GM12878 (cell line): Measurements from ENCODE around the gene PRAF2. TPM values are rescaled to one million over a fixed set of nuclear protein-coding genes. Genes with fewer than 3 reads are reported as not detected.

ENCODE experiments used
- ATAC-seq: fragments of 200-7000 bp; cut with Tn5 transposase; 3 replicates; pipeline ENCODE4 v1.9.1; 2020; ENCODE audit warnings: mild to moderate bottlenecking, moderate library complexity
- BruUV-seq: library from RNA; stranded (reverse); fragments of 400-500 nt; replicated peaks from 2 replicates; lab custom pipeline; 2021; lab: Mats Ljungman, UMichigan
- CTCF ChIA-PET: fragments of 300-600 bp; sonication (Branson Sonifier 250); formaldehyde crosslinking; extraction: SDS; loops from one replicate; lab custom pipeline; 2021; ENCODE audit warnings: inconsistent platforms; lab: Yijun Ruan, JAX
- POLR2A ChIA-PET: fragments of 350-600 bp; formaldehyde crosslinking; extraction: SDS; loops from one replicate; lab custom pipeline; 2021; ENCODE audit warnings: inconsistent platforms; lab: Charles Lee
- RAD21 ChIA-PET: fragments of 300-600 bp; sonication (Branson Sonifier 250); formaldehyde crosslinking; loops from one replicate; lab custom pipeline; 2023; ENCODE audit warnings: antibody characterized with exemption; ENCODE audit not compliant: unreplicated experiment; lab: Charles Lee
- SMC1A ChIA-PET: fragments of 300-600 bp; sonication (Branson Sonifier 250); formaldehyde crosslinking; loops from one replicate; lab custom pipeline; 2023; ENCODE audit not compliant: unreplicated experiment, uncharacterized antibody; lab: Charles Lee
- DNase-seq: peaks from one replicate; pipeline ENCODE4 v3.0.0-alpha.2; 2011; ENCODE audit warnings: low read depth, low spot score
- FAIRE-seq: peaks from 3 replicates; lab custom pipeline; 2011; peaks lifted over from hg19 to GRCh38; lab: Jason Lieb, UNC
- H2AFZ ChIP-seq: 2 replicates; pipeline ENCODE4 v1.6.0; 2011; ENCODE audit warnings: low read depth, low read length, control low read depth; ENCODE audit not compliant: control insufficient read depth
- H3K27ac ChIP-seq: 2 replicates; pipeline ENCODE4 v1.5.1; 2011; ENCODE audit warnings: control low read depth; ENCODE audit not compliant: control insufficient read depth, insufficient read depth
- H3K27me3 ChIP-seq, 2 experiments: replicated peaks in 1 of 2; 2 replicates each; pipeline versions ENCODE4 v1.6.0 to v1.6.1; 2011; ENCODE audit warnings: low read length in 1 of 2; ENCODE audit not compliant: control insufficient read depth in 2 of 2, insufficient read depth in 2 of 2
- H3K36me3 ChIP-seq, 2 experiments: 2 replicates each; pipeline ENCODE4 v1.5.1; 2011; ENCODE audit warnings: low read length in 1 of 2; ENCODE audit not compliant: control insufficient read depth in 2 of 2, insufficient read depth in 2 of 2
- H3K4me1 ChIP-seq: 2 replicates; pipeline ENCODE4 v1.6.1; 2011; ENCODE audit warnings: mild to moderate bottlenecking, low read length, moderate library complexity, mixed read lengths; ENCODE audit not compliant: control insufficient read depth, insufficient read depth
- H3K4me2 ChIP-seq: 2 replicates; pipeline ENCODE4 v1.6.0; 2011; ENCODE audit warnings: control low read depth; ENCODE audit not compliant: control insufficient read depth, insufficient read depth
- H3K4me3 ChIP-seq: fragments of 200-600 bp; sonication (generic); 2 replicates; pipeline ENCODE4 v1.5.1; 2016
- H3K79me2 ChIP-seq: 2 replicates; pipeline ENCODE4 v1.6.0; 2011; ENCODE audit warnings: low read length; ENCODE audit not compliant: control insufficient read depth, insufficient read depth
- H3K9ac ChIP-seq: 2 replicates; pipeline ENCODE4 v1.8.0; 2011; ENCODE audit warnings: low read length, control low read depth, mixed read lengths; ENCODE audit not compliant: control insufficient read depth, insufficient read depth
- H3K9me3 ChIP-seq: replicated peaks from 3 replicates; pipeline ENCODE4 v1.5.1; 2011; ENCODE audit warnings: mild to moderate bottlenecking, low read length; ENCODE audit not compliant: control insufficient read depth, insufficient read depth
- H4K20me1 ChIP-seq: 2 replicates; pipeline ENCODE4 v1.6.0; 2011; ENCODE audit not compliant: control insufficient read depth, insufficient read depth
- ATF3 ChIP-seq: IDR thresholded peaks from 2 replicates; pipeline ENCODE4 v1.6.1; 2011; ENCODE audit warnings: low read depth, mild to moderate bottlenecking, low read length, moderate library complexity, borderline replicate concordance; ENCODE audit errors: extremely low read depth
- CHD1 ChIP-seq: IDR thresholded peaks from 2 replicates; pipeline ENCODE4 v1.6.1; 2012; ENCODE audit warnings: low read depth, low read length, improper control_type of control experiment
- CHD2 ChIP-seq: IDR thresholded peaks from 2 replicates; pipeline ENCODE4 v1.6.1; 2011; ENCODE audit warnings: low read depth, low read length, improper control_type of control experiment, borderline replicate concordance
- E2F8 ChIP-seq: fragments of 450-650 bp; IDR thresholded peaks from 2 replicates; pipeline ENCODE4 v1.6.1; 2018; ENCODE audit warnings: mild to moderate bottlenecking, low read depth, moderate library complexity; ENCODE audit not compliant: partially characterized antibody
- LARP7 ChIP-seq: fragments of 450-650 bp; IDR thresholded peaks from 2 replicates; pipeline ENCODE4 v1.6.1; 2017; ENCODE audit warnings: mild to moderate bottlenecking
- MTA2 ChIP-seq: fragments of 450-650 bp; IDR thresholded peaks from 2 replicates; pipeline ENCODE4 v1.6.1; 2016; ENCODE audit warnings: low read depth, mild to moderate bottlenecking, moderate library complexity
- NR2C2 ChIP-seq: IDR thresholded peaks from 2 replicates; pipeline ENCODE4 v1.6.1; 2011; ENCODE audit warnings: borderline replicate concordance, low read depth; ENCODE audit not compliant: control insufficient read depth, insufficient read length
- NR2F1 ChIP-seq: fragments of 450-650 bp; conservative IDR thresholded peaks from 2 replicates; pipeline ENCODE4 v1.6.1; 2017; ENCODE audit warnings: mild to moderate bottlenecking
- PAX5 ChIP-seq: IDR thresholded peaks from 2 replicates; pipeline ENCODE4 v1.6.1; 2011; ENCODE audit warnings: low read depth, low read length, borderline replicate concordance
- PKNOX1 ChIP-seq: fragments of 450-650 bp; IDR thresholded peaks from 2 replicates; pipeline ENCODE4 v1.6.1; 2016; ENCODE audit warnings: mild to moderate bottlenecking
- POLR2A ChIP-seq: IDR thresholded peaks from 2 replicates; pipeline ENCODE4 v1.6.1; 2011; ENCODE audit warnings: low read depth, mild to moderate bottlenecking, low read length
- POU2F2 ChIP-seq: IDR thresholded peaks from 3 replicates; pipeline ENCODE4 v1.6.1; 2011; ENCODE audit warnings: low read depth, mild to moderate bottlenecking, low read length, borderline replicate concordance
- RCOR1 ChIP-seq: conservative IDR thresholded peaks from 2 replicates; pipeline ENCODE4 v1.6.1; 2012; ENCODE audit warnings: low read depth, low read length, improper control_type of control experiment
- RFX5 ChIP-seq: IDR thresholded peaks from 2 replicates; pipeline ENCODE4 v1.6.1; 2011; ENCODE audit warnings: low read depth, low read length, improper control_type of control experiment
- SP1 ChIP-seq: IDR thresholded peaks from one replicate; pipeline ENCODE4 v1.6.1; 2011; ENCODE audit warnings: low read depth, low read length
- ZBTB4 ChIP-seq: fragments of 450-650 bp; formaldehyde crosslinking; IDR thresholded peaks from 2 replicates; pipeline ENCODE4 v1.4.0; 2022; ENCODE audit warnings: mild to moderate bottlenecking, moderate library complexity
- WGBS: methylation state at CpG from one replicate; pipeline ENCODE4 v1.1.6; 2016; ENCODE audit warnings: low lambda C conversion rate; ENCODE audit not compliant: insufficient replicate concordance, insufficient coverage; ENCODE audit errors: missing lambda C conversion rate; 5-methylcytosine and 5-hydroxymethylcytosine counted together
- in situ Hi-C: fragments of 300-500 bp; cut with MboI; formaldehyde crosslinking; loops from 9 replicates; pipeline ENCODE4 v1.14.3; 2018; ENCODE audit warnings: mixed read lengths
- intact Hi-C: fragments of 100-400 bp; cut with micrococcal nuclease; formaldehyde crosslinking; loops from one replicate; pipeline ENCODE4 v1.14.2; 2022; ENCODE audit not compliant: unreplicated experiment
- polyA plus RNA-seq, 11 experiments: library from polyadenylated mRNA; depleted of rRNA in 4 of 11; unstranded in 6 of 11; stranded (reverse) in 5 of 11; fragments of >200 nt; fragmentation: Nextera tagmentation in 4 of 11; fragmentation: Illumina TruSeq in 1 of 11; extraction: Ambion mirVana in 4 of 11; extraction: Trizol in 1 of 11; gene quantifications; 1 replicate in 1 of 11; 2 replicates in 10 of 11; pipeline versions ENCODE4 v1.2.1 to v1.2.3, GENCODE V29; 2011 to 2016; ENCODE audit warnings: inconsistent platforms in 2 of 11, missing spikeins in 2 of 11, low read depth in 1 of 11
- total RNA-seq, 4 experiments: library from RNA; depleted of rRNA in 3 of 4; stranded (reverse); fragments of >200 nt in 3 of 4; fragmentation: Illumina TruSeq in 1 of 4; extraction: Trizol in 1 of 4; gene quantifications; 2 replicates each; pipeline versions ENCODE4 v1.2.1 to v1.2.3, GENCODE V29; 2013 to 2021

PRAF2 gene
- total and polyA plus RNA-seq, 10 of the 15 experiments (the other 5 are each of a cell fraction or from before 2014, with no cell fraction given), result 0.80 to 16.7 (median 7.0) TPM

GRCh38 chrX:49079489-49080428 is 6.0 kb upstream of the PRAF2 start, which contains the start of gene WDR45 (continued):
- TF ChIP-seq CHD1 (no peak), RFX5 (no peak), LARP7 (0 out of 2 replicates have a peak, but pooled peaks have one; percentile 8), RCOR1 (no peak), POU2F2 (no peak; the same call in 2 of the 3 replicates), NR2C2 (no peak), POLR2A (peak; percentile 83), NR2F1 (peak; percentile 47; the same call in 1 of the 2 replicates), SP1 (no peak), E2F8 (peak; percentile 41)

GRCh38 chrX:49077941-49078340 is 4.1 kb upstream of the PRAF2 start:
- Histone ChIP-seq H4K20me1 (no peaks in the 10 kb centered on the region), H3K9ac (no peak overlapping the region), H3K9me3 (peaks cover 2% of the 10 kb centered on the region; the same call in 1 of the 3 replicates), H3K36me3 (no peaks in the 10 kb centered on the region; a peak in 1 of 4 replicates), H3K4me2 (no peak overlapping the region), H3K4me3 (no peak overlapping the region), H3K27ac (no peak overlapping the region), H3K27me3 (no peaks in the 10 kb centered on the region), H3K4me1 (no peaks in the 10 kb centered on the region), H2AFZ (no peak overlapping the region), H3K79me2 (no peaks in the 10 kb centered on the region; the same call in 1 of the 2 replicates)
- ATAC-seq (no peak), DNase-seq (no peak), FAIRE-seq (no peak)
- ChIA-PET CTCF (no interaction called here), POLR2A (no interaction called here), RAD21 (no interaction called here), SMC1A (no interaction called here)
- BruUV-seq, result no TSS peak
- 59% methylated on average over 4 of the region's 5 CpGs for WGBS
- in situ Hi-C loops (no loop called here), intact Hi-C loops (no loop called here)
- TF ChIP-seq MTA2 (no peak), CHD2 (no peak), ATF3 (no peak), PAX5 (no peak), ZBTB4 (CRISPR knock-in tag) (no peak), PKNOX1 (no peak)
